HG03045 (cell line): ENCODE data around the gene ZNF519.
A peak's percentile ranks its signal among the peaks of the same experiment; 100 is the strongest.
"Not testable (repeated sequence)": the region's sequence is repeated elsewhere in the genome, so short reads cannot be mapped to it uniquely, and the experiment has no call there.

ENCODE experiments used
- ATAC-seq: cut with Tn5 transposase; IDR thresholded peaks from one replicate; pipeline ENCODE4 v1.9.1; 2021; ENCODE audit warnings: mild to moderate bottlenecking, moderate library complexity; ENCODE audit not compliant: unreplicated experiment

Gene ZNF519

GRCh38 chr18:14132271-14132700 lies at the start of gene ZNF519:
Gene ZNF519 (minus strand): TSS chr18:14132435. CDS start chr18:14132277, 158 bp downstream.
- ATAC-seq: peak; percentile 100

DNA sequence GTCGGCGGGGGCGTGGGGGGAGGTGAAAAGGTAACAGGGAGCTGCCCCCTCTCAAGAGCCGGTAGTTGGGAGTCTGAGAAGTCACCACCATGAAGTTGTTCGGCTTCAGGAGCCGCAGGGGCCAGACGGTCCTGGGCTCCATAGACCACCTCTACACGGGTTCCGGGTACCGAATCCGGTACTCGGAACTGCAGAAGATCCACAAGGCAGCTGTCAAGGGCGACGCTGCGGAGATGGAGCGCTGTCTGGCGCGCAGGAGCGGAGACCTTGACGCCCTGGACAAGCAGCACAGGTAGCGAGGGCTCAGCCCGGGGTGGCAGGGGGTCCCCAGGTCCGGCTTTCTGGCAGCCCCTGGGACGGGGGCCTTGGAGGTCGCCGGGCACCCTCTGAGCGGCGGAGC lies 47.1 kb upstream of the ZNF519 start:
- ATAC-seq: no peak

- ATAC-seq: peak; percentile 83
Measured at GRCh38 chr18:14178321-14179196, 46.3 kb upstream of the ZNF519 start.

DNA sequence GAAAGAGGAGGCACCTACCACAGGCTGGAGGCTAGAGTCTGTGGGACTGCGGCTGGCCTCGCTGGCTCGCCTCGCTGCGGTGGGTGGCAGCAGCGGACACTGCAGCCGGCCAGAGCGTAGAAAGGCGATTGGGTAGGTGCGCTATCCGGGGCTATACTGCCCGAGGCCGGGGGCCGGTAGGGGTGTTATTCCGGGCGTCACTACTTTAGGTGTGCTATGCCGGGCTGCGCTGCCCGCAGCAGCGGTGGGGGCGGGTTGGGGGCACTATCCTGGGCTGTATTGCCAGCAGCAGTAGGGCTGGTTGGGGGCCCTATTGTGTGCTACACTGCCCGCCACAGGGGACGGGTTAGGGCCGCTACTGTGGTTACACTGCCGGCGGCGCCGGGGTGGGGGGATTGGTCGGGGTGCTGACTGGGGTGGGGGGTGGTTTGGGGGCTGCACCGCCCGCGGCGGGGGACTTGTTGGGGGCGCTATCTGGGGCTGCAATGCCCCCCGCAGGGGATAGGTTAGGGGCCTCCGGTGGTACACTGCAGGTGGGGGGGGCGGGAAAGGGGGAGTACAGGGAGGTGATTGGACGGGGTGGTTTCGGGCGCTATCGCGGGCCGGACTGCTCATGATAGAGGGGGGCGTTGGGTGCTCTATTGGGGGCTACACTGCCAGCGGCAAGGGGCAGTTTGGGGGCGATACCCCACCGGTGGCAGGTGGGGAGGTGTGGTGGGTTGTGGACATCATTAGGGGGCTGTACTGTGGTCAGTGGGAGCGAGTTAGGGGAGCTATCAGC lies 45.5 kb upstream of the ZNF519 start:
- ATAC-seq: not testable (repeated sequence)

DNA sequence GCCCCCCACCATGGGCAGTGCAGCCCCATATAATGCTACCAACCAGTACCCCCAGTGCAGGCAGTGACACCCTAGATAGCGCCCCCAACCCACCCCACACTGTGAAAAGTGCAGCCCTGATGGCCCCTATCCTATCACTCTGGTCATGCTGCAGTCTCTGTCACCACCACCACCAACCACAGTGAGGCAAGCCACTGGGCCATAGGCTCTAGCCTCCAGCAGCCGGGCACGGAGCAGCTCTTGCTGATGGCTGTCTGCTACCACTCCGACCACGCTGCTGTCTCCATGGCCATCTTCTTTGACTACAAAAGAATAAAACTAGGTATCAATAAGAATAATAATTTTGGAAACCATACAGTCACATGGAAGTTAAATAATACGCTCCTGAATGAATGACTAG lies 43.2 kb upstream of the ZNF519 start:
- ATAC-seq: not testable (repeated sequence)

DNA sequence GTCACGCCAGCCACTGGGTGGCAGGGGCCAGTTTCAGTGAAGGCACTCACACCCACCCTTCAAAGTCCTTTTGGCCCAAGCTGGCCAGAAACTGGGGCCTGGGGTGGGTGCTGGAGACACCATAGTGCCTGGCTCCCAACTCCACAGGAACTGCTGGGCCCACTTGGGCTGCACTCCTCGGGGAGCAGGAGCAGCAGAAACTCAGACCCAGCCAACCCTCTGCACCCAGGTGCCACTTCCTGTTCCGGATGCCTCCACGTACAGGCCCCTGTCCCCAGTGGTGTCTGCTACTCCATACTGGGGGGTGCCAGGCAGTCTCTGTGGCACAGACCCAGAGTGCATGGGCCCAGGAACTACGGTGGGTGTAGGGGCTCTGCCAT lies 42.5 kb upstream of the ZNF519 start:
- ATAC-seq: no peak

DNA sequence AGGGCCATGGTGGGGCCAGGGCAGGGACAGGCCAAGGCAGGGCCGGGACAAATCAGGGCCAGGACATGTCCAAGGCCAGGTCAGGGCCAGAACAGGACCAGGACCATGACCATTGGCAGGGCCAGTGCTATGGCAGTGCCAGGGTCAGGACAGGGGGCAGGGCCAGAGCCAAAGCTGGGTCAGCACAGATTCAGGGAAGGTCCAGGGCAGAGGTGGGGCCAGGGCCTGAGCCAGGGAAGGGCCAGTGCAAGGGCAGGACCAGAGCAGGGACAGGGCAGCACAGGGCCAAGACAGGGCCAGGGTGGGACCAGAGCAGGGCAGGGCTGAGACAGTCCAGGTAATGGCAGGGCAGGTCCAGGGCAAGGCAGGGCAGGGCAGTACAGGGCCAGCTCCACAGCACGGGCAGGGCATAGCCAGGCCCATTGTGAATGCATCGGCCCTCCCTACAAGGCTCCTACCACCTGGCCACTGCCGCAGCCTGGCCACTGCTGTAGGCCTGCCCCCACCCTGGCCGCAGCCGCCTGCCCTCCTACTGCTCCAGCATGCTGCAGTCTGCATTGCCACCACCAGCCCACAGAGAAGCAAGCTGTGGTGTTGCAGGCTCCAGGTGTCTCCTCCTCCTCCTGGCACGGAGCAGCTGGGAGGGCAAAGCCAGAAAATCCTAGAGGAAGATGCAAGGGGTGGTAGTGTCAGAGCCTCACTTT lies 41.9 kb upstream of the ZNF519 start:
- ATAC-seq: not testable (repeated sequence)

- ATAC-seq: not testable (repeated sequence)
Measured at GRCh38 chr18:14173116-14173951, 41.1 kb upstream of the ZNF519 start.

- not testable (repeated sequence) for ATAC-seq
Measured at GRCh38 chr18:14172142-14173115, 40.2 kb upstream of the ZNF519 start.

DNA sequence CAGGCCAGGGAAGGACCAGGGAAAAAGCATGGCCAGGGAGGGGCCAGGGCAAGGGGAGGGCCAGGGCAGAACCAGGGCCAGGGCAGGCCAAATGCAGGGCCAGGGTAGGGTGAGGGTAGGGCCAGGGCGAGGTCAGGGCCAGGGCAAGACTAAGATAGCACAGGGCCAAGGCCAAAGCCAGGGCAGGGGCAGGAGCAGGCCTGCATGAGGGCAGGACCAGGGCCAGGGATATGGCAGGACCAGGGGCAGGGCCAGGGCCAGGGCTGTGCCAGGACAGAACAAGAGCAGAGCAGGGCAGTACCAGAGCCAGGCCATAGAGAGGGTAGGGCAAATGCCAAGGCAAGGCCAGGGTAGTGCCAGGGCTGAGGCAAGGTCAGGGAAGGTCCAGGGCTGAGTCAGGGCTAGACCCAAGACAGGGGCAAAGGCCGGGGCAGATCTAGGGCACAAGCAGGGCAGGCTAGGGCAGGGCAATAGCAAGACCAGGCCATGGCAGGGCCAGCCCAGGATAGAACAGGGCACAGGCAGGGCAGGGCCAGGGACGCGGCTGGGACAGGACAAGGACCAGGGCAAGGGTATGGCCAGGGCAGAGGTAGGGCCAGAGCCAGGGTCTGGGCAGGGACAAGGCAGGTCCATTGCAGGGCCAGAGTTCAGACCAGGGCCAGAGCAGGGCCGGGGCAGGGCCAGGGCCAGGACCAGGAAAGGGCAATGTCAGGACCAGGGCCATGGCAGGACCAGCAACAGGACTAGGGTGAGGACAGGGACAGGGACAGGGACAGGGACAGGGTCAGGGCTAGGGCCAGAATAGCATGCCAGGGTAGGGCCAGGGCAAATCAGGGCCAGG lies 39.3 kb upstream of the ZNF519 start:
- ATAC-seq: not testable (repeated sequence)

DNA sequence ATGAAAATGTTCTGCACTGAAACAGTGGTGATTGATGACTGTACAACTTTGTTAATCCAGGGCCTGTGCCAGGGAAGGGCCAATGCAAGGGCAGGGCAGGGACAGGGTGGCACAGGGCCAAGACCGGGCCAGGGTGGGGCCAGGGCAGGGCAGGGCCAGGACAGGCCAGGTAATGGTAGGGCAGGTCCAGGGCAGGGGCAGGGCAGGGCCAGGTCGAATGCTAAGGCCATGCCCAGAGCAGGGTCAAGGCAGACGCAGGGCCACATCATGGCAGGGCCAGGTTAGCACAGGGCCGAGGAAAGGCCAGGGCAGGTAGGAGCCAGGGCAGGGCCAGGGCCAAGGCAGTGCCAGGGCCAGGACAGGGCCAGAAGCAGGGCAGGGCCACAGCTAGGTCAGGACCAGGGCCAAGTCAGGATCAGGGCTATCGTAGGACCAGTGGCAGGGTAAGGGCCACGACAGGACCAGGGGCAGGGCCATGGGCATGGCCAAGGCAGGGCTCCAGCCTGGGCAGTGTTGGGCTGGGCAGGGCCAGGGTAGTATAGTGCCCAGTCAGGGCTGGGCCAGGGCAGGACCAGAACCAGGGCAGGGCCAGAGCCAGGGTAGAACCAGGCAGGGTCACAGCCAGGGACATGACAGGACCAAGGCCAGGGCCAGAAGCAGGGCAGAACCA lies 38.3 kb upstream of the ZNF519 start:
- not testable (repeated sequence) for ATAC-seq

DNA sequence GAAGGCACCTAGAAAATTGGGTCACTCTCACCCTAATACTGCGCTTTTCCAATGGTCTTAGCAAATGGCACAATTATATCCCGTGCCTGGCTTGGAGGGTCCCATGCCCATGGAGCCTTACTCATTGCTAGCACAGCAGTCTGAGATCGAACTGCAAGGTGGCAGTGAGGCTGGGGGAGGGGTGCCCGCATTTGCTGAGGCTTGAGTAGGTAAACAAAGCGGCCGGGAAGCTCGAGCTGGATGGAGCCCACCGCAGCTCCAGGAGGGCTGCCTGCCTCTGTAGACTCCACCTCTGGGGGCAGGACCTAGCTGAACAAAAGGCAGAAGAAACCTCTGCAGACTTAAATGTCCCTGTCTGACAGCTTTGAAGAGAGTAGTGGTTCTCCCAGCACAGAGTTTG lies 30.7 kb upstream of the ZNF519 start:
- not testable (repeated sequence) for ATAC-seq

GRCh38 chr18:14151564-14152113 lies 19.4 kb upstream of the ZNF519 start:
- not testable (repeated sequence) for ATAC-seq

- not testable (repeated sequence) for ATAC-seq
Measured at GRCh38 chr18:14150766-14151165, 18.5 kb upstream of the ZNF519 start.

- ATAC-seq: not testable (repeated sequence)
Measured at GRCh38 chr18:14149916-14150420, 17.7 kb upstream of the ZNF519 start.

- not testable (repeated sequence) for ATAC-seq
Measured at GRCh38 chr18:14149121-14149850, 17.1 kb upstream of the ZNF519 start.
